NCI-H2227 (cell line): Measurements from ENCODE around the gene OOSP4B.
"Not testable (repeated sequence)": the region's sequence is repeated elsewhere in the genome, so short reads cannot be mapped to it uniquely, and the experiment has no call there.

Source experiments
- DNase-seq: peaks from one replicate; lab custom pipeline; 2025; ENCODE audit not compliant: unreplicated experiment; lab: John Stamatoyannopoulos, UW

The OOSP4B gene

DNA sequence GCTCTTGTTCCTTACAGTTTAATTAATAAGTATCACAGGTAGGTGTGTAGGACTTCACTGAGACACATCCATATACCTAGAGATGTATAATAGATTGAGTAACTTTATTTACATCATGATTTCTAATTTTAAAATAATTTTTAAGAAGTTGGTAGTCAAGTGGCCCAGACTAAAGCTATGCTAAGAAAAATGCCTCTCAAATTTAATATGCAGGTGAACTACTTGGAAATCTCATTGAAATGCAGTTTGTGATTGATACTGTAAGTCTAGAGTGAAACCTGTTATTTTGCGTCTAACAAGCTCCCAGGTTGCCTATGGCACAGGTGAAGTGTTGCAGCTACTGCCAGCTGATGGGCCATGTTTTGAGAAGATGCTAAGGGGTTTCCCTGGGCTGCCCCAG, at the start of gene OOSP4B:
Gene OOSP4B, plus strand, starts transcription at position 301 of the 400 bp plus-strand sequence.
- DNase-seq: no peak

DNA sequence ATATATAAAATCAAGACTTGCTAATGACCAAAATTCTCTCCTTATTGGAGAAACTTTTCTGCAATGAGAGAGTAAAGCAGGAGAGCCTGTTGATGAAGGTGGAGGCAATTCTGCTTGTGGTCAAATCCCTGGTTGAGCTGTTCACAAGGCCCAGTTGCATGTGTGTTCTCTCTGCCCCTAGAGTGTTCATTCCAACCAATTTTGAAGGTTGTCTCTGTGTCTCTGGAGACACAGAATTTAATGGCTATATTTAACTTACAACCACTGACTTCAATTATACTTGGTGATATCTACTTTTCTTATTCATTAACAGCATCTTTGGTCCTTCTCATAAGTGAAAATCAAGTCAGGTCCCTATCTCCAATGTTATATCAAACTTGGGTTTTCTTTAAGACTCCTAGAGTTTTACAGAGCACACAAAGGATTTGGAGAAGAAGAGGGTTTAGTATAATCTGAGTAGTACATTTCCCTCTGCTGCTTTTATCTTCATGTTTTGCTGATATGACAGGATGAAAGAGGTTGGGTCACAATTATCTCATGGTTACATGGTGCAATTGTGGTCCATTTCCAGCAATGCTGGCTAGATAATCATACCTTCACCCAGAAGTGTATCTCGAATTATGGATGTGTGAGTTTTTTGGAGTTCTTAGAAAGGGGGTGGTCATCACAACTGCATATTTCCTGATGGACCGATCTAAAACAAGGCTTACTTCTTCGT, 49.1 kb upstream of the OOSP4B start:
- no peak for DNase-seq

DNA sequence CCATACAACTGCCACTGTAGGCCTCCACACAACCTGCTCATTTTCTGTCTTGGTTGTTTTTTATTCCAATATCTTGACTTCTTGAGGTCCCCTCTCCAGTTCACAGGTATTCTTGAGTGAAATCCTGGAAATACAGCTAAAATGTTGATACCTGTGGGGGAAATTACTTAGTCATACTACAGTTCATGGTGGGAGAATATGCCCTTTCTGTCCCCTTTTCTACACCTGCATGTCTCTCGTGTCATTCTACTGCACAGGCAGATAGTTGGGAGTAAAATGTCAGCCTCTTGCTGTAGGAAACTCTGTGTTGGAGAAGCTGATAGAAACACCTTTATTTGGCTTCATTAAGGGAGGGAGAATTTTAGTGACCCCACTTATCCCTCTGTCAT, 48.6 kb upstream of the OOSP4B start:
- no peak for DNase-seq

DNA sequence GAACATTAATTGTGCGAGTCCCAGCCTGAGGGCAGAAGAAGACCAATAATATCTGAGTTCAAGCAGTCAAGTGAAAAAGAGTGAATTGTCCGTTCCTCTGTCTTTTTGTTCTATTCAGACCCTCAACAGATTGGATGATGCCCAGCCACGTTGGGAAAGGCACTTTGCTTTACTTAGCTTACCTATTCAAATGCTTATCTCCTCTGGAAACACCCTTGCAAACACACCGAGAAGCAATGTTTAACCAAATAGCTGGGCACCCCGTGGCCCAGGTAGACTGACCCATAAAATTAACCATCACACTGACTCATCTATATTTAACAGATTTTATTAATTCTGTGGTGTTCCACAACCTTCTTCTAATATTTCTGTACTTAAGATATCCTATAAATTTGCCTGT, 43.9 kb upstream of the OOSP4B start:
- DNase-seq: no peak

DNA sequence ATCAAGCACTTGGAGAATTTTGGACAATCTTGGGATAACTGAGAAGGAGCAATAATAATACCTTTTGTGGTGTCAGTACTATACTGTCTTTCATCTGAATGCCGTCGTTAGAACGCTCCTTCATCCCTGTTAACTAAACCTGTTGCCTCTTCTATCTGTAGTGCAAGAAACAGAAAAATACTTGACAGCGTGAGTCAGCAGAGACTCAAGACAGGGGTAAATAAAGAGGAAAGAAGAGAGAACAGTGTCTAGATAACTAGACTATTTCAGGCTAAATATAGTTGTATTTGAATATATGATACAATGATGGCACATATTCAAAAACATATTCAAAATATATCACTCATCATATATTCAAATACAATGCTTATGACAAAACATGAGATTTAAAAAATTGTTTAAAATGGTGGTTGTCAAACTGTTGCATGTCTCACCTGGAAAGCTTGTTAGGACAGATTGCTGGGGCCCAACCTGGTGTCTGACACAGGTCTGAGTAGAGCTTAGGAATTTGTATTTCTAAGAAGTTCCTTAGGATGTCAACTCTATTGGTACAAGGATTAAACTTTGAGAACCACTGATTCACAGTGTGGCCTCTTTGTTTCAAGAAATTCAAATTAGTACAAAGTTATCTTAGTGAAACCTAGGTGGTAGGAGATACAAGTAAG, 35.7 kb upstream of the OOSP4B start:
- no peak for DNase-seq

DNA sequence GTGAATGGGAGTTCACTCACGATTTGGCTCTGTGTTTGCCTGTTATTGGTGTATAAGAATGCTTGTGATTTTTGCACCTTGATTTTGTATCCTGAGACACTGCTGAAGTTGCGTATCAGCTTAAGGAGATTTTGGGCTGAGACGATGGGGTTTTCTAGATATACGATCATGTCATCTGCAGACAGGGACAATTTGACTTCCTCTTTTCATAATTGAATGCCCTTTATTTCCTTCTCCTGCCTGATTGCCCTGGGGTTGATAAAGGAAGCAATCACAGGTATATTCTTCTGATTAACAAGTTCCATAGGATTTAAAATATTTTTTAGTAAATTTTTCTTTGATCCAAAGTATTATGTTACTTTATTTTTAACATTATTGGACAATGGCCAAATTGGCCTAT, 34.9 kb upstream of the OOSP4B start:
- DNase-seq: not testable (repeated sequence)

DNA sequence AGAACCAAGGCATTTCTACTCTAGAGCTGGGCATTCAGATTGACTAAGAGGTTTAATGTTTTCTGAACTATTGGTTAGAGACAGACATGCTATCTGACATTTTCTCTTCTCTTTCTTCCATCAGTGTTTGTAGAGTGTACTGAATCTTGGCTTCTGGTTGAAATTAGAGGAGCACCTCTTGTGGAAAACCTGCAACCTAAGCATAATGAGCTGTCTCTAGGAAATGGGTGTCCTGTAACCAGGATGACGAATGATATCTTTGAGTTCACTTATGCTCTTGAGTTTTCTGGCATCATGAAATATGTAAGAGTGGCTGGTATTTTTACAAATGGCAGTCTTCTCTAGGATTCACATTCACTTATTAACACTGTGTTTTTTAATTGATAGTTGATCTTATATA, 33.8 kb upstream of the OOSP4B start:
- no peak for DNase-seq

DNA sequence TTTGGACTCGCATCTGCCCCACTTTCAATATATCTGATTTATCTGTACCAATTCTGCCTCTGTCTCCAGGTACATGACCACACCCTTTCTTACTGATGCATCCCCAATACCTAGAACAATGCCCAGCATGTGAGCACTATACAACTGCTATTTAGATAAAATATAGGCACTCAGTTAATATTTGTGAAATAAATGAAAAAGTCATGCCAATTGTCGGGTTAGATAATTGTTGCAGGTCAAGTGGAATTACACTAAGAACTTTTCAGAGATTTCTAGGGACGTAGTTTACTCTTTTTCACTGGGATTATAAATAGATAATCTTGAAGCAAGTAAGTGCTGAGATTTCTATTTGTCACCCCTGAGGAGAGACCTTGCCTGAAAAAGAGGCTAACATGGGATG, 32.6 kb upstream of the OOSP4B start:
- no peak for DNase-seq

DNA sequence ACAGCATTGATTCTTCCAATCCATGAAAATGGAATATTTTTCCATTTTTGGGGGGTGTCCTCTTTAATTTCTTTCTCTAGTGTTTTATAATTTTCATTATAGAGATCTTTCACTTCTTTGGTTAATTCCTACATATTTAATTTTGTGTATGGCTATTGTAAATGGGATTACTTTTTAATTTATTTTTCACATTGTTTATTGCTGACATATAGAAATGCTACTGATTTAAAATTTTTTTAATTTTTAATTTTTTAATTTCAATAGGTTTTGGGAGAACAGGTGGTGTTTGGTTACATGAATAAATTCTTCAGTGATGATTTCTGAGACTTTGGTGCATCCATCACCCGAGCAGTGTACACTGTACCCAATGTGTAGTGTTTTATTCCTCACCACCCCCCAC, 26.6 kb upstream of the OOSP4B start:
- DNase-seq: no peak

DNA sequence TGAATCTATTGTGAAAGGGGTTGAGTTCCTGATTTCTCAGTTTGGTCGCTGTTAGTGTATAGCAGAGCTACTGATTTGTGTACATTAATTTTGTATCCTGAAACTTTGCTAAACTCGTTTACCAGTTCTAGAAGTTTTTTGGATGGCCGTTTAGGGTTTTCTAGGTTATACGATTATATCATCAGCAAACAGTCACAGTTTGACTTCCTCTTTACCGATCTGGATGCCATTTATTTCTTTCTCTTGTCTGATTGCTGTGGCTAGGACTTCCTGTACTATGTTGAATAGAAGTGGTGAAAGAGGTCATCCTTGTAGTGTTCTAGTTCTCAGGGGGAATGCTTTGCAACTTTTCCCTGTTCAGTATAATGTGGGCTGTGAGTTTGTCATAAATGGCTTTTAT, 24.6 kb upstream of the OOSP4B start:
- DNase-seq: no peak

DNA sequence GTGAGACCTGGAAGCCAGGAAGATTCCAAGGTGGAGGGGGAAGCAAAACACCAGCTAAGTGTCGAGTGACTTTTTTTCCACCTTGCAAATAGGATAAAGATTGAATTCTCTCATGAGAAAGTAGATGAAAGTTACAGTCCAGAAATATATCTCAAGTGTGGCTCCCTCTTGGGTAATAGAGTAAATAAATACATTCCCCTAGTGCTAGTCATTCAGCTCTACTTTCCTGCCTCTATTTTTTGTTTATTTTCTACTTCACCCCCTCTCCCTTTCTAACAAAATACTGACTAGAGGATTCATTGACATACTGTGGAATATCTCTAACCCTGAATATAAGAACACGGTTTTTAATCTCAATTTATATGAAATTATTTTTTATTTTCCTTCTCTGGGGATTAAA, 19.2 kb upstream of the OOSP4B start:
- no peak for DNase-seq

DNA sequence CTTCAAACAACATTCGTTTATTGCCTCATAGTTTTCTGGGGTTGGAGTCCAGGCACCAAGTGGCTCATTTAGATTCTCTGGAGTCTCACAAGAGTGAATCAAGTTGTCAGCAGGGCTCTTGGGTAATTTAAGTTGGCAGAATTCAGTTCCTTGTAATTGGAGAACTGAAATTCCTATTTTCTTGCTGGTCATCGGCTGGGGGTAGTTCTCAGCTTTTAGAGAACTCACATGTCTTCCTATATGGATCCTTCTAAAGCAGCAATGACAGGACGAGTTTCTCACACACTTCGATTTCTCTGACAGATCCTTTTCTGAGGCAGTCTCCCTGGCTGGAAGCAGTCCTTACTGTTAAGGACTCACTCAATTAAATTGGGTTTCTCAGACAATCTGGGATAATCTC, 17.3 kb upstream of the OOSP4B start:
- DNase-seq: no peak

DNA sequence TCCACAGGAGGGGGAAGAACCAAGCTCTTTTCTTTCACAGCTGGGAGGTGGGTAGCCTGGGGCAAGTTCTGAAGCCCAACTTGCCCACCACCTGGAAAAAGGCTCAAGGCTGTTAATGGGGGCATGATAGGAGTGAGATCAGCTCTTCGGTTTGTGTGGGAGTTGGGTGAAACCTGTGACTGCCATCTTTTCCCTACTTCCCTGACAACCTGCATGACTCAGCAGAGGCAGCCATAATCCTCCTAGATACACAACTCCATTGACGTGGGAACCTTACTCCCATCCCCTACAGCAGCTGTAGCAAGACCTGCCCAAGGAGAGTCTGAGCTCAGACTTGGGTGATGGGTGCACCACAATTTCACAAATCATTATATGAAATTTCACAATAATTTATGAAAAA, 13.3 kb upstream of the OOSP4B start:
- no peak for DNase-seq

DNA sequence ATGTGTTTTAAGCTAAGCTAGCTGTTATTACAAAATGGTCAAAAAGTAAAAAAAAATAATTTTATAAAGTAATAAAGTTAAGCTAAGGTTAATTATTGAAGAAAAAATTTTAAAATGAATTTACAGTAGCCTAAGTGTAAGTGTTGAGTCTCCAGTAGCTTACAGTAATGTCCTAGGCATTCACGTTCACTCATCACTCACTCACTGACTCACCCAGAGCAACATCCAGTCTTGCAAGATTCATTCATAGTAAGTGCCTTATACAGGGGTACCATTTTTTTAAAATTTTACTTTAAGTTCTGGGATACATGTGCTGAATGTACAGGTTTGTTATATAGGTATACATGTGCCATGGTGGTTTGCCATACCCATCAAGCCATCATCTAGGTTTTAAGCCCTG, 11.6 kb upstream of the OOSP4B start:
- no peak for DNase-seq

DNA sequence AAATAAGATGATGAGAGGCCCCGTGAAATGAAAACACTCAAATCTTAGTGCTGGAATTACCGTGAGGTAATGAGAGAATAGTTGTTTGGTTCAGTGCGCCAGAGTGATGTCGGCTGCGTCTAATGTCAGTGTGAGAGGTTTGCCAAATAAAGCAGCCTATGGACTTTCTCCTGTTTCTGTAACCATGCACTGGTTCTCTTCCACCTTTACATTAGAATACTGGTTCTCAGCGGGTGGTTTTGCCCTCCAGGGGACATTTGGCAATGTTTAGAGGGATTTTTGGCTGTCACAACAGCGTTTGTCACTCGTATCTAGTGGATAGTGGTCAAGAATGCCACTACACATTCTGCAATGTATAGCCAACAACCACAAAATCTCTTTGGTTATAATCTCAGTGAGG, 1.1 kb downstream of the OOSP4B start:
- DNase-seq: no peak

DNA sequence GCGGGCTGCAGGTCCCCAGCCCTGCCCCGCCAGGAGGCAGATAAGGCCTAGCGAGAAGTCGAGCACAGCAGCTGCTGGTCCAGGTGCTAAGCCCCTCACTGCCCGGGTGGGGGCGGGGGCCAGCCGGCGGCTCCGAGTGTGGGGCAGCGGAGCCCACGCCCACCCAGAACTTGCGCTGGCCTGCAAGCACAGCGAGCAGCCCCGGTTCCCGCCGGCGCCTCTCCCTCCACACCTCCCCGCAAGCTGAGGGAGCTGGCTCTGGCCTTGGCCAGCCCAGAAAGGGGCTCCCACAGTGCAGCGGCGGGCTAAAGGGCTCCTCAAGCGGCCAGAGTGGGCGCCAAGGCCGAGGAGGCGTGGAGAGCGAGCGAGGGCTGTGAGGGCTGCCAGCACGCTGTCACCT, 3.4 kb downstream of the OOSP4B start:
- not testable (repeated sequence) for DNase-seq

DNA sequence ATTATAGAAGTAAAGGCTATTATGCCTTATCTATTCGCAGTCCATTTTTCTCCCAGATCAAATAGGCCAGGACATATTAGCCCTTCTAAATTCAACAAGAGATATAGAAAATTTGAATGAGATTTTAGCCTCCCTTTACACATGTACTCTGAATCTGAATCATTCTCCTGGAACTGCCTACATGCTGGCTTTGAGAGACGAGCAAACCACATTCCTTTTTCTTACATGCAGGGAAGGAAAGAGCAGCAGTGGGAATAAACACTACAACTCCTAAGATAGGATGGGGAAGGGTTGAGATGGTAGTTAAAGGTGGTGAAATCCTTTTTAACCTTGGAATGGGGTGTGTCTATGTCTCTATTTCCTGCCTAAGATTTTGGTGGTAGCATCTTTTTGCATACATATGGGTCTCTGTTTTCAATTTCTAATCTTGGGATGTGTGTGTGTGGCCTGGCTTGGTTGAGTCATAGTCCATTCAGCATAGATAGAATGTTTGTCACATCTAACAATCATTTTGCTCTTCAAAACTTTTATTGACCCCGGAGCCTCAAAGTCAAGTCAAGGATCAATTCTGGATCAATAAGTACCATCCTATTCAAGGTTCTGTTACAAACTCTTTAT, 12.1 kb downstream of the OOSP4B start:
- DNase-seq: no peak

DNA sequence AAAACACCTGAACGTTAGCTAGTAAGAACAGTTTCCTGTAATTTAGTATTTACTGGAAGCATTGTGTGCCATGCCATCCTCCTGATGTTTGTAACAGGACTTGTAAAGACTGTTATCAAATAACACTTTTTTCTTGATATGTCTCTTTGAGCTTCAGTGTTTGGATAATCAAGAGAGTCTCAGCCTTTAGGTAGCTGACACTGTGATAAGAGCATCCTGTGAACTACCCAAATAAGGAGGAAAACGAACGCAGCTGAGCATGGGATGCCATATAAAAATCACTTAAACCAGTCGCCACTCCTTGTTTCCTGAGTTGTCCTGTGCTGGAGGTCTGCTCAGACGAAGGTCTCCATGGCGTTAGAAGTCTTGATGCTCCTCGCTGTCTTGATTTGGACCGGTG, 23.1 kb downstream of the OOSP4B start, which contains the start of gene OOSP2:
Gene OOSP2, plus strand, starts transcription at position 301 of the 400 bp plus-strand sequence. Its CDS starts 51 bp downstream, at position 352.
- DNase-seq: no peak

DNA sequence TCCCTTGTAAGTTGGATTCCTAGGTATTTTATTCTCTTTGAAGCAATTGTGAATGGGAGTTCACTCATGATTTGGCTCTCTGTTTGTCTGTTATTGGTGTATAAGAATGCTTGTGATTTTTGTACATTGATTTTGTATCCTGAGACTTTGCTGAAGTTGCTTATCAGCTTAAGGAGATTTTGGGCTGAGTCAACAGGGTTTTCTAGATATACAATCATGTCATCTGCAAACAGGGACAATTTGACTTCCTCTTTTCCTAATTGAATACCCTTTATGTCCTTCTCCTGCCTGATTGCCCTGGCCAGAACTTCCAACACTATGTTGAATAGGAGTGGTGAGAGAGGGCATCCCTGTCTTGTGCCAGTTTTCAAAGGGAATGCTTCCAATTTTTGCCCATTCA, 33.4 kb downstream of the OOSP4B start:
- DNase-seq: not testable (repeated sequence)

DNA sequence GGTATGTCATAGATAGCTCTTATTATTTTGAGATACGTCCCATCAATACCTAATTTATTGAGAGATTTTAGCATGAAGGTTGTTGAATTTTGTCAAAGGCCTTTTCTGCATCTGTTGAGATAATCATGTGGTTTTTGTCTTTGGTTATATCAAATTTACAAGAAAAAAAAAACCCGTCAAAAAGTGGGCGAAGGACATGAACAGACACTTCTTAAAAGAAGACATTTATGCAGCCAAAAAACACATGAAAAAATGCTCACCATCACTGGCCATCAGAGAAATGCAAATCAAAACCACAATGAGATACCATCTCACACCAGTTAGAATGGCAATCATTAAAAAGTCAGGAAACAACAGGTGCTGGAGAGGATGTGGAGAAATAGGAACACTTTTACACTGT, 33.9 kb downstream of the OOSP4B start:
- not testable (repeated sequence) for DNase-seq

DNA sequence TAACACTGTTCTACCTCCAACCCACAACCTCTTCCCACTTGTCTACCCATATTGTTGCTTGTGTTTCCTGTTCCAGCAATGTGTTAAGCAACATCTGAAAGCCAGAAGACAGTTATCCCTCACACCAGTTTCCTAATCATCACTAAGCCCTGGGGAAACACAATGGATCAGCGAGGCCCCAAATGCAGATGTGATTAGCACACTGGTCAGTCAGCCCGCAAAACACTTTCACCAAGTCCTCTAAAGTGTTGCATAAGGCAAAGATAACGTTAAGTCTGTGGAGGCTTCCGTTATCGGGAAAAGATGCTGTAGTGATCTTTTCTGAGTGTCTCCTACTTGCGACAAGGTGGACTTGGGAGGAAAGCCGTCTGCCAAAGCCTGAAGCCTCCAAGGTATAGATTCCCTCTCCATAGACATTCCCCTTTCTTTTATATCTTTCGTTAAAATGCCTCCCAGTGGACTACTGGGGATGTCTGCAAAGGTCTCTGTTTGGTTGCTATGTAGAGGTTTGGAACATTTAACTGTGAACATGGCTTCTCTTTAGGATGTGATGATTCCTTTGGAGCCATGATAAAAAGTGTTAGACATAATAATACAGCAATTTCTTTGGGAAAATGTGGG, 39.5 kb downstream of the OOSP4B start, which contains the start of gene MS4A3:
Gene MS4A3, plus strand, starts transcription at position 317 of the 621 bp plus-strand sequence. CDS start 4,496 bp downstream, outside the sequence.
- DNase-seq: no peak

DNA sequence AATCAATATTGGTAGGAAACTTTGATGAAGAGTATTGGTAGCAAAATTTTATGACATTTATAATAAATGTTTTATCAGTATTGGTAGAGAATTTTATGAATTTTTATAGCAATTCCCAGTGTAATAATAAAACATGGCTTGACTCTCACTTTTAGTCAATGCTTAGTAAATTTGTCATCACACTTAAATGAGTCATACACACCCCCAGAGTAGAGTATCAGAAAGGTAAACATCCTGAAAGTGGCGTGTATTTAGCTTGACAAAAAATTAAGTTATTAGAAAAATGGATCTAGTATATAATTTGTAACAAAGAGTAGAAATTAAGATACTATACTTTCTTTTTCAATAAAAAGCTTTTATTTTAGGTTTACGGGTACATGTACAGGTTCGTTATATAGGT, 42.1 kb downstream of the OOSP4B start:
- DNase-seq: no peak
